Activated T-helper 1 cell treated with anti-CD3 and anti-CD28 coated beads, Interleukin-12 subunit alpha, Interleukin-12 subunit beta, Interleukin-2, Interleukin-4 antibody, amounts not matched to agents 30 ng/mL and 10 ng/mL and 1 ng/mL, durations not matched to agents 14 hours and 24 hours and 36 hours (primary cell): ENCODE results near the gene RBX1. TPM values are rescaled to one million over a fixed set of nuclear protein-coding genes. Genes with fewer than 3 reads are reported as not detected.
"Not testable (repeated sequence)": the region's sequence is repeated elsewhere in the genome, so short reads cannot be mapped to it uniquely, and the experiment has no call there.

Experiments
- DNase-seq: peaks from one replicate; pipeline ENCODE4 v3.0.0; 2021; ENCODE audit warnings: low spot score
- H3K27ac Mint-ChIP-seq: one replicate; pipeline ENCODE4 v1.8.0; 2021; ENCODE audit warnings: mild to moderate bottlenecking, mixed read lengths
- H3K27me3 Mint-ChIP-seq: one replicate; pipeline ENCODE4 v1.8.0; 2022; ENCODE audit warnings: mild to moderate bottlenecking, moderate library complexity, mixed read lengths; ENCODE audit not compliant: insufficient read depth
- H3K36me3 Mint-ChIP-seq: one replicate; pipeline ENCODE4 v1.8.0; 2021; ENCODE audit warnings: low read depth, mixed read lengths
- H3K4me1 Mint-ChIP-seq: one replicate; pipeline ENCODE4 v1.8.0; 2021; ENCODE audit warnings: low read depth, mixed read lengths
- H3K4me3 Mint-ChIP-seq: one replicate; pipeline ENCODE4 v1.8.0; 2021; ENCODE audit warnings: mild to moderate bottlenecking, moderate library complexity, mixed read lengths
- H3K9me3 Mint-ChIP-seq: one replicate; pipeline ENCODE4 v1.8.0; 2021; ENCODE audit warnings: mixed read lengths
- intact Hi-C: fragments of 100-400 bp; cut with micrococcal nuclease; formaldehyde crosslinking; loops from one replicate; pipeline ENCODE4 v1.15.1; 2024
- total RNA-seq: library from RNA; stranded (reverse); gene quantifications from 2 replicates; pipeline ENCODE4 v1.2.3, GENCODE V29; 2022

The RBX1 gene
- total RNA-seq, 1 donor from 2014 or later, result 90.9 TPM

DNA sequence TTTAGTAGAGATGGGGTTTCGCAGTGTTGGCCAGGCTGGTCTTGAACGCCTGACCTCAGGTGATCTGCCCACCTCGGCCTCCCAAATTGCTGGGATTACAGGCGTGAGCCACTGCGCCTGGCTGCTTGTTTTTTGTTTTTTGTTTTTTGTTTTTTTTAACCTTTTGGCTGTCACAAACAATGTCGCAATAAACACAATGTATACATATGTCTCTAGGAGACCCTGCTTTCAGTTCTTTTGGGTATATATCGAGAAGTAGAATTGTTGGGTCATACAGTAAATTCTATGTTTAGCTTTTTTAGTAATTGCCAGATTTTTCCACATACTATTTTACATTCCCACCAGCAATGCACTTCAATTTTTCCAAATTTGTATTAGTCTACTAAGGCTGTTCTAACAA, 28.0 kb downstream of the RBX1 start:
- H3K27ac Mint-ChIP-seq, result no peak overlapping the region
- intact Hi-C loops, result no loop called here
- peaks cover under 1% of the 10 kb centered on the region for H3K27me3 Mint-ChIP-seq
- no peak for DNase-seq
- no peaks in the 10 kb centered on the region for H3K4me1 Mint-ChIP-seq
- H3K9me3 Mint-ChIP-seq, result no peaks in the 10 kb centered on the region
- no peak overlapping the region for H3K4me3 Mint-ChIP-seq
- H3K36me3 Mint-ChIP-seq, result no peaks in the 10 kb centered on the region

DNA sequence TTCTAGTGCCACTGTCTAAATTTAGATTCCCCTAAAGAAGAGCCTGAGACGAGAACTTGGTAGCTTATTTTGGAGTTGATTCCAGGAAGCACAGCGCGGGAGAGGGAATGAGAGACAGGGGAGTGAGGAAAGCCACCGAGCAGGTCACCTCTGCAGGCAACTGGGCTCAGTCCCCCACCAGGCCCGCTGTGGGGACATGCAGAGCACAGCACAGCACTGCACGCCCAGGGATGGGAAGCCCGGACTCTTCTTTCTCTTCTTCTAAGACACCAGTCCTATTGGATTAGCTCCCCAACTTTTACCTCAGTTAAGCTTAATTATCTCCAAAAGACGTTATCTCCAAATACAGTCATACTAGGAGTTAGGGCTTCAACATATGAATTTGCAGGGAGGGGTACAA, 28.7 kb downstream of the RBX1 start:
- no peak overlapping the region for H3K27ac Mint-ChIP-seq
- no peak overlapping the region for H3K4me3 Mint-ChIP-seq
- no peak for DNase-seq
- peaks cover 1% of the 10 kb centered on the region for H3K27me3 Mint-ChIP-seq
- H3K4me1 Mint-ChIP-seq, result no peaks in the 10 kb centered on the region
- intact Hi-C loops, result no loop called here
- no peaks in the 10 kb centered on the region for H3K36me3 Mint-ChIP-seq
- H3K9me3 Mint-ChIP-seq, result no peaks in the 10 kb centered on the region

DNA sequence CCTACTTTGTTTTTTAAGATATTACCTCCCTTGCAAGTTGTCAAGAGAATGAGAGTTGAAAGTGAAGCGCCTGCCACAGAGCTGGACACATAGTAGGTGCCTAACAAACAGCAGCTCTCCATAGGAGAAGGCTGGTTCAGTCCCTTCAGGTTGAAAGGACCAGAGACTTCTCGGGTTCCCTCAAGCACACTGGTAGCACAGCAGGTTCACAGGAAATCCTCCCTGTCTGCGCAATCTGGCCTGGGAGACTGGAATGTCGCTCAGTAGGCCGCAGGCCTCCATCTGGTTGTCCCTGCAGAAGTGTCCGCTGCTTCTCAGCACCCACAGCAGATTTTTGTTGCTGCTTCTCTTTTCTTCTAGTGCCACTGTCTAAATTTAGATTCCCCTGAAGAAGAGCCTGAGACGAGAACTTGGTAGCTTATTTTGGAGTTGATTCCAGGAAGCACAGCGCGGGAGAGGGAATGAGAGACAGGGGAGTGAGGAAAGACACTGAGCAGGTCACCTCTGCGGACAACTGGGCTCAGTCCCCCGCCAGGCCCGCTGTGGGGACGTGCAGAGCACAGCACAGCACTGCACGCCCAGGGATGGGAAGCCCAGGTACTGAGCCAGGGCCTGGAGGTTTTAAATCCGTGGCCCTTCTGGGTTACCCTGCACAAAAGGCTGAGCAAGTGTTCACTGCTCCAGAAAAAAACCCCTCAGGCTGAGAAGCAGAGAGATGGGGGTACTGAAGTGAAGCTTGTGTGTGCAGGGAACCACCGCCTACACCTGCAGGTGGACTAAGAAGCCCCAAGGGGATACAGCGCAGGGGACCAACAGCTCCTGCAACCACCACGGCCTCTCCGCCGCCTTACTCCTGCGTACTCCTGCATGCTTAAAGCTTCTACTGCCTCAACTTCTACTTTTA, 31.6 kb downstream of the RBX1 start:
- no peak overlapping the region for H3K4me3 Mint-ChIP-seq
- H3K27me3 Mint-ChIP-seq, result peaks cover 1% of the 10 kb centered on the region
- no peak for DNase-seq
- no peaks in the 10 kb centered on the region for H3K36me3 Mint-ChIP-seq
- H3K9me3 Mint-ChIP-seq, result no peaks in the 10 kb centered on the region
- intact Hi-C loops, result no loop called here
- H3K4me1 Mint-ChIP-seq, result no peaks in the 10 kb centered on the region
- H3K27ac Mint-ChIP-seq, result no peak overlapping the region

DNA sequence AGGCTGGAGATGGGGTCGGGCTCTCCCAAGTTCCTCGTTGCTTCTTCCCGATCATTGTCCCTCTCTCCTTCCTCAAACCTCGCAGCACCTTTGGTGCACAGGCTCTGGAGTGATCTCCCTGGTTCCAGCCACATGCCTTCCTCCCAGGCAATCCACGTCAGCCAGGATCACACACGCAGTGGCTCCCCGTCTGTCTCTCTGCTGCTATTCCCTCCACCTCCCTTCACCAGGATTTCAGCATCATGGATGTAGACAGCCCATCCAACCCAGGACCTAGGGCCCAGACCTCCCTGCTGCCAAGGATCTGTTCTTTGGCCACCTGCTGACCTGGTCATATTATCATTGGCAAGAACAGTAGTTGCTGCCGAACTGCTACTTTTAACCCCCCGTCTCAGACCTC, 40.1 kb downstream of the RBX1 start:
- H3K27ac Mint-ChIP-seq, result no peak overlapping the region
- no peaks in the 10 kb centered on the region for H3K4me1 Mint-ChIP-seq
- peaks cover 8% of the 10 kb centered on the region for H3K27me3 Mint-ChIP-seq
- intact Hi-C loops, result no loop called here
- H3K4me3 Mint-ChIP-seq, result no peak overlapping the region
- H3K9me3 Mint-ChIP-seq, result no peaks in the 10 kb centered on the region
- DNase-seq, result no peak
- H3K36me3 Mint-ChIP-seq, result no peaks in the 10 kb centered on the region

DNA sequence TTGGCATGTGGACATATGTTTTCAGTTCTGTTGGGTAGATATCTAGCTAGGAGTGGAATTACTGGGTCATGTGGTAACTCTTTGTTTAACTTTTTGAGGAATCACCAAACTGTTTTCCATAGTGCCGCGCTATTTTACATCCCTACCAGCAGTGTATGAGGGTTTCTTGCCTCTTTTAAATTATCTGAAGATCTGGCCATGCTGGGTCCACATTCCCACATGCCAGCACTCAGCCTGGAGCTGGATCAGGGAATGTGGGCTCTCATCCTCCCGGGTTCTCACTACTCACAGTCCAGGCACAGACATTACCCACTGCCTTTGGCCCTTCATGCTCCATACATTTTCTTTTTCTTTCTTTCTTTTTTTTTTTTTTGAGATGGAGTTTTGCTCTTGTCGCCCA, 44.6 kb downstream of the RBX1 start:
- DNase-seq, result no peak
- Mint-ChIP-seq H3K36me3 (no peaks in the 10 kb centered on the region), H3K27ac (peak overlapping the region; percentile 66), H3K4me1 (no peaks in the 10 kb centered on the region), H3K27me3 (peaks cover 10% of the 10 kb centered on the region), H3K9me3 (no peaks in the 10 kb centered on the region), H3K4me3 (no peak overlapping the region)
- intact Hi-C loops, result no loop called here

DNA sequence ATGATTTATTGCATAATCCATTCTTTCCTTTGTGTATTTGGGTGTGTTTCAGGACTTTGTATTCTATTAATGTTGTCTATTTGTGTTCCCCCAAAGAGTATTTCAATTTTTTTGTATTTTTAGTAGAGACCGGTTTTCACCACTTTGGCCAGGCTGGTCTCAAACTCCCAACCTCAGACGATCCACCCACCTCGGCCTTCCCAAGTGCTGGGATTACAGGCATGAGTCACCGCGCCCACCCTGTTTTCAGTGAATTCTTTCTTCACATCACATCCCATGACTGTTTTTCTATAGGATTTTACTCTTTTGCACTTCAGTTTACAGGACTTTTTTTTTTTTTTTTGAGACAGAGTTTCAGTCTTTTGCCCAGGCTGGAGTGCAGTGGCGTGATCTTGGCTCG, 46.3 kb downstream of the RBX1 start:
- no peaks in the 10 kb centered on the region for H3K36me3 Mint-ChIP-seq
- H3K27ac Mint-ChIP-seq, result no peak overlapping the region
- H3K27me3 Mint-ChIP-seq, result peaks cover 12% of the 10 kb centered on the region
- H3K9me3 Mint-ChIP-seq, result no peaks in the 10 kb centered on the region
- DNase-seq, result no peak
- intact Hi-C loops, result no loop called here
- H3K4me3 Mint-ChIP-seq, result no peak overlapping the region
- H3K4me1 Mint-ChIP-seq, result no peaks in the 10 kb centered on the region

DNA sequence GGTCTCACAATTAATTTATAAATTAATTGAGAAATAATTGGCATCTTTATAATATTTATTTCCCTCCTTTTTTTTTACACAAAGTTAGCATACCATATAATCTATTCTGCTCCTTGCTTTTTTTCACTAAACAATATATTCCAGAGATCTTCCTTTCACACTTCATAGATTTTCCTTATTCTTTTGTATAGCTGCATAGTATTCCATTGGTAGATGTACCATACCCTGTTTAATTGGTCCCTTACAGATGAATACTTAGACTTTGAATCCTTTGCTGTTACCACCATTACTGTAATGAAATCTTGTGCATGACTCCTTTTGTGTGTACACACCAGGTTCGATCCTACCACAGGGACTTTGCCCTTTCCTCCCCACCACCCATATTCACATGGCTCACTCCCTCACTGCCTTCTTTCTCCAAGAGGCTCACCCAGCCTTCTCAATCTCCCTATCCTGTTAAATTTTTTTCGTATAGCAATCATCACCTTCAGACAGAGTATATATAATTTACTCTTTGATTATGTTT, 48.9 kb downstream of the RBX1 start:
- no peaks in the 10 kb centered on the region for H3K4me1 Mint-ChIP-seq
- no peak overlapping the region for H3K27ac Mint-ChIP-seq
- H3K36me3 Mint-ChIP-seq, result no peaks in the 10 kb centered on the region
- DNase-seq, result no peak
- H3K27me3 Mint-ChIP-seq, result peaks cover 8% of the 10 kb centered on the region
- intact Hi-C loops, result no loop called here
- H3K9me3 Mint-ChIP-seq, result no peaks in the 10 kb centered on the region
- H3K4me3 Mint-ChIP-seq, result no peak overlapping the region

DNA sequence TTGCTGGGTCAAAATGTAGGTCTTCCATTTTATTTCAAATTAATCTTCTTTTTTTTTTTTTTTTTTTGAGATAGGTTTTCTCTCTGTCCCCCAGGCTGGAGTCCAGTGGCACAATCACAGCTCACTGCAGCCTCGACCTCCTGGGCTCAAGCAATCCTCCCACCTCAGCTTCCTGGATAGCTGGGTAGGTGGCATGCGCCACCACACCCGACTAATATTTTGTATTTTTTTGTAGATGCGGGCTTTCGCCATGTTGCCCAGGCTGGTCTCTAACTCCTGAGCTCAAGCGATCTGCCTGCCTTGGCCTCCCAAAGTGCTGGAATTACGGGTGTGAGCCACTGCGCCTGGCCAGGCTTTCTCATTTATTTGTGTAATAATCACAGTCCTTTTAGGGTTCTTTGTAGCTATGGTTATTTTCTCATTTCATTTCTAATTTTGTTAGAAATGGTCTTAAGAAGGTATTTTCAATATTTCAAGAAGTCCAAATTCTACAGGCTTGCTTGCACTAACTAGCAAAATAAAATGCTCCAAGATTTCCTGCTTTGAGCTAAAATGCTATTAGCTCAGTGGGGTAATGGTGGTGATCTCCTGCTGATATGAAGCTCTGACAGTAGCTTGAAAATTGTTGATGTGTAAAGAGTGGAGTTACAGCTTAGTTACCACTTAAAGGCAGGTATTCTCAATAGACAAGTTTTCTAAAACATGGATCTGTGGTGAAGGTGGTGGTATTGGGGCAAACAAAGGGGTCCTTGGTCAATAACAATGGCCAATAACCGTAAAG, 50.0 kb downstream of the RBX1 start:
- H3K27ac Mint-ChIP-seq, result no peak overlapping the region
- intact Hi-C loops, result no loop called here
- no peaks in the 10 kb centered on the region for H3K4me1 Mint-ChIP-seq
- H3K36me3 Mint-ChIP-seq, result no peaks in the 10 kb centered on the region
- H3K9me3 Mint-ChIP-seq, result no peaks in the 10 kb centered on the region
- H3K27me3 Mint-ChIP-seq, result peaks cover 8% of the 10 kb centered on the region
- DNase-seq, result no peak
- H3K4me3 Mint-ChIP-seq, result no peak overlapping the region

DNA sequence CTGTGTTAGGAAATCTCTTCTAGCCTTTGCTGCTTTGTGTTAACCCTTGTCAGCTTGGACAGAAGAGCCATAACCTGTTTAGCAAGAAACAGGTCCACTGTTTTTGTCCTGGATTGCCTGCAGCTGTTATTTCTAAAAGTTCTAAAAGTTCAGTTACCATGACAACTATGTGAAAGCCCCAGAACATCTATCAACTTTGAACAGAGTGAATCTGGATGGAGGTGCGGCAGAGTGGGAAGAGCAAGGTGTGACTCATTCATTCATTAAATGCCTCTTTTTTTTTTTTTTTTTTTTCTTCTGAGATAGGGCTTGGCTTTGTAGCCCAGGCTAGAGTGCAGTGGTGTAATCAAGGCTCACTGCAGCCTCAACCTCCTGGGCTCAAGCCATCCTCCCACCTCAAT, 50.5 kb downstream of the RBX1 start:
- Mint-ChIP-seq H3K27me3 (peaks cover 8% of the 10 kb centered on the region), H3K4me1 (no peaks in the 10 kb centered on the region), H3K27ac (no peak overlapping the region), H3K36me3 (no peaks in the 10 kb centered on the region), H3K9me3 (no peaks in the 10 kb centered on the region), H3K4me3 (no peak overlapping the region)
- DNase-seq, result no peak
- intact Hi-C loops, result no loop called here

DNA sequence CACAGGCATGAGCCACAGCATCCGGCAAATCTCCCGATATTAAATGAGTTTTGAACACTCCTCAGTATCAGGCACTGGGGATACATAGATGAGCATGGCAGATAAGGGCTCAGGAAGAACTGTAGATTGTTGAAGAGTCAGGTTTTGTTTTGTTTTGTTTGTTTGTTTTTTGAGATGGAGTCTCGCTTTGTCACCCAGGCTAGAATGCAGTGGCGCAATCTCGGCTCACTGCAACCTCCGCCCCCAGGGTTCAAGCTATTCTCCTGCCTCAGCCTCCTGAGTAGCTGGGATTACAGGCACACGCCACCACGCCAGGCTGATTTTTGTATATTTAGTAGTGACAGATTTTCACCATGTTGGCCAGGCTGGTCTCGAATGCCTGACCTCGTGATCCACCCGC, 51.2 kb downstream of the RBX1 start:
- intact Hi-C loops, H3K4me1 Mint-ChIP-seq, H3K27me3 Mint-ChIP-seq, H3K4me3 Mint-ChIP-seq, H3K36me3 Mint-ChIP-seq, H3K9me3 Mint-ChIP-seq, H3K27ac Mint-ChIP-seq, DNase-seq: not testable (repeated sequence)

DNA sequence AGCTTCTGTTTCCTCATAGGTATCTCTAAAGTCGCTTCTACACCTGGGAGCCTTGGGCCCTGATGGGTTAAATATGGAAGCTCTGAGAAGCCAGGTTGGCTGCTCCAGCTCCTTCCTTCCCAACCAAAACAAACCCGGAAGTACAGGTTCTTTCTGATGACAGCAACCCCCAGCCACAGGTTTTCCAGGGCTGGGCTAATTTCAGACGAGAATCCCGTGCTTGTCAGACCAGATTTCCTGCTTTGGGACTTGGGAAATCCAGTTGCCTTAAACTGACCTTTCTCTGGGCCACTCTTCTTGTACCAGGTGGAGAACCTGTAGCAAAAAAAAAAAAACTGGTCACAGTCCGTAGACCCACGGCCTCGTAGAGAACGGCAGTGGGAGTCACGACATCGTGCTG, 51.9 kb downstream of the RBX1 start:
- Mint-ChIP-seq H3K36me3 (no peaks in the 10 kb centered on the region), H3K27me3 (peaks cover 9% of the 10 kb centered on the region), H3K4me1 (no peaks in the 10 kb centered on the region), H3K9me3 (no peaks in the 10 kb centered on the region), H3K4me3 (no peak overlapping the region), H3K27ac (no peak overlapping the region)
- DNase-seq, result no peak
- intact Hi-C loops, result no loop called here

DNA sequence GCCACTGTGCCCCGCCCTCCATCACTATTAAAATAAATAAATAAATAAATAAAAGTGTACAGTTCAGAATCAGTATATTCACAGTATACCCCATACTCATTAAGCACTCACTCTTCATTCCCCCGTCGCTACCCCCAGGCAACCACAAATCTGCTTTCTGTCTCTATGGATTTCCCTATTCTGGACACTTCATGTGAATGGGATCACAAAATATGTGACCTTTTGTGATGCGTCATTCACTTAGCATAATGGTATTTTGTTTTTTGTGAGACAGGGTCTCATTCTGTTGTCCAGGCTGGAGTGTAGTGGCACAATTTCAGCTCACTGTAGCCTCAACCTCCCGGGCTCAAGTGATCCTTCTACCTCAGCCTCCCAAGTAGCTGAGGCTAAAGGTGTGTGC, 52.8 kb downstream of the RBX1 start:
- intact Hi-C loops, result no loop called here
- Mint-ChIP-seq H3K27ac (no peak overlapping the region), H3K9me3 (no peaks in the 10 kb centered on the region)

DNA sequence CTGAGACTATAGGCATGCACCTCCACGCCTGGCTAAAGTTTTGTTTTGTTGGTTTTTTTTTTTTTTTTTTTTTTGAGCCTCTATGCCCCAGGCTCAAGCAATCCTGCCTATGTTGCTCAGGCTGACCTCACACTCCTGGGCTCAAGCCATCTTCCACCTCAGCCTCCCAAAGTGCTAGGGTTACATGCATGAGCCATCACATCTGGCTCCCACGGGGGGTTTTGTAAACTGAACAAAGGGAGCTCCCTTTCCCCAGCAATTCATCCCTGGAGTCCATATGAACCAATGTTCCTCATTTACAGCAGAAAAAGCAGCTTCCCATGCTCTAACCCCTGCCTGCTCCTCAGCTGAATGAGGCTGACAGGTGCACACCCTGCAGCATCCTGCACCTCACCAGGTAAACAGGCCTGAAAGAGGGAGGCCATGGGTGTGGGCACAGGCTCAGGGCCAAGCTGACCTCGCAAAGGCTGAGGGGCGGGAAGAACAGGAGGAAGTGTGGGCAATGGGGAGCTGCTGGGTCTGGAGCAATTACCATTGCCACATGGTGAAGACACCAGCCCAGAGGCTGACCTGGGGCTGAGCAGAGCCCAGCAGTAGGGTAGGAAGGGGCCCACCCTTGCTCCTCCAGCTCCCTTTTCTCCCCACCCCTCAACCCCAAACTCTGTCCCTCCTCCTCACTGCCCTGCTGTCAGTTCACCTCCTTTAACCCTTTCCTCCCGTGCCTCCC, 58.2 kb downstream of the RBX1 start:
- no peak for DNase-seq
- Mint-ChIP-seq H3K36me3 (no peaks in the 10 kb centered on the region), H3K4me1 (no peaks in the 10 kb centered on the region), H3K4me3 (no peak overlapping the region), H3K27me3 (peaks cover 5% of the 10 kb centered on the region), H3K9me3 (no peaks in the 10 kb centered on the region), H3K27ac (no peak overlapping the region)
- intact Hi-C loops, result no loop called here

More for the DNA sequence above, 52.8 kb downstream of the RBX1 start:
- peaks cover 10% of the 10 kb centered on the region for H3K27me3 Mint-ChIP-seq
- no peaks in the 10 kb centered on the region for H3K4me1 Mint-ChIP-seq
- no peak for DNase-seq
- H3K4me3 Mint-ChIP-seq, result no peak overlapping the region
- H3K36me3 Mint-ChIP-seq, result no peaks in the 10 kb centered on the region
